Epithelial cell of proximal tubule (primary cell): ENCODE results near the gene RUNX1. TPM values are rescaled to one million over a fixed set of nuclear protein-coding genes. Genes with fewer than 3 reads are reported as not detected.
"Not testable (repeated sequence)": the region's sequence is repeated elsewhere in the genome, so short reads cannot be mapped to it uniquely, and the experiment has no call there.

Source experiments
- DNase-seq: peaks from one replicate; pipeline ENCODE4 v3.0.0-alpha.2; 2011; ENCODE audit warnings: low read depth
- H3K4me3 ChIP-seq: 2 replicates; pipeline ENCODE4 v1.5.1; 2011; ENCODE audit warnings: low read depth, mild to moderate bottlenecking, low read length
- total RNA-seq: library from RNA; depleted of rRNA; stranded (reverse); fragments of >200 nt; gene quantifications from 2 replicates; pipeline ENCODE4 v1.2.3, GENCODE V29; 2015
- TF ChIP-seq, protein P1 (sequence below): conservative IDR thresholded peaks from 2 replicates; pipeline ENCODE4 v1.5.1; 2012; ENCODE audit warnings: low read depth, mild to moderate bottlenecking, low read length

The RUNX1 gene
- total RNA-seq, 1 donor from 2014 or later: 11.3 TPM

DNA sequence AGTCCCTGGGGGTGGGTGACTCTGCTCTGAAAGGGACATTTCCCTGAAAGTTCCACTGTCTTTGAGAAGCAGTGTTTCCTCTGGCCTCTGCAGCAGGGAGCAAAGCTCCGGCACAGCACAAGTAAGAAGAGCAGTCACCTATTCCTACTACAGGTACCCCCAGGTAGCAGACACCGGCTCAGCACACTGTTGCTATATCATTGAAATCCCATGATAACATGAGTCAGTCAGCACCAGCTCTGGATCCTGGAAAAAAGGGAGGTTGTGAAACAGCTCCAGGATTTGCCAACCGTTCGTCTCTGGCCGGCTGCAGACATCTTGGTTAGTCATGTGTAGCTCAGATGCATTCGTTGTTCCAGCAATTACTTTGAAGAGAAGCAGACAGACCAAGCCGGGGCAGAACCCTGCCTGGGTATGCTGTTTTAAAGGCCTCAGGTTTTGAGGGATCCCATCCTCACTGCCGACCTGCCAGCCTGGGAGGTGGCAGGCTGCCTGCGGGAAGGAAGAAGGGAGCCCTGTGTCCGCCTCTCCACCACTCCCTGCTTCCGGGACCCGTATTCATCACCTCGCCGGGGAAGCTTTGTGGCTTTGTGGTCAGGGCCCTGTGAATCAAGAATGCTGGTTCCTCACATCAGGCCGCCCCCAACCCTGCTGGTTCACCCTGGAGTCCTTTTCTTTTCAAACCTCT is 241.1 kb downstream of the RUNX1 start:
- peak; percentile 94 for DNase-seq
- H3K4me3 ChIP-seq: peak overlapping the region; percentile 4

DNA sequence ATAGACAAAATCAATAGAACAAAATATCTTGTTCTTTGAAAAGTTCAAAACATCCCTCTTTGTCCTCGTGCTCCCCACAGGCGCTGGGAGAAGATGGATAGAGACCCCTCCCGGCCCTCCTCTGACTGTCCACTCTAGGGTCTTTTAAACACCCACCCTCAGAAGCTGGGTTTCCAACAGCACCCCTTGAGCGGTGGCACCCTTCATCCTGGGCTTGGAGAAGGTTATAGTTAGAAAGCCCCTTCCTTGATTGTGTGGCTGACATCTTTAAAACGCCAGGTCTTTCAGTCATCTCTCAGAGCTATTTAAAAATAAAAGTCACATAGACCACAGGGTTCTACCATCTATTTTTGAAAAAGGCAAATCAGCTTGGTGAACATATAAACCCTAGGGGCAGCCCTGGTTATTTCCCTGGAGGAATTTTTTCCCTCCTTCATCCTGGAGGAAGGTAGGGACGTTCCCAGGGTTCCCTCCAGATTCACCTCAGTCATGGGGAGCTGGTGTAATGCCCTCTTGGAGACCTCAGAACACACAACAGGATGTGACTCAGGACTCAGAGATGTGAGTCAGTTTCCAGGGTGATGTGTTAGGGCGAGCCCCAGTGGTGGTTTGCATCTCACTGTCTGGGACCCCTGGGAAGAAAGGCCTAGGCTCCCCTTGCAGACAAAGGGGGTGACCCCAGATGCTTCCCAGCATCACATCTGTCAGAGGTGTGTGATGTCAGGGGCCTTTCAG is 241.8 kb downstream of the RUNX1 start:
- peak overlapping the region; percentile 4 for H3K4me3 ChIP-seq
- TF ChIP-seq, protein P1, sequence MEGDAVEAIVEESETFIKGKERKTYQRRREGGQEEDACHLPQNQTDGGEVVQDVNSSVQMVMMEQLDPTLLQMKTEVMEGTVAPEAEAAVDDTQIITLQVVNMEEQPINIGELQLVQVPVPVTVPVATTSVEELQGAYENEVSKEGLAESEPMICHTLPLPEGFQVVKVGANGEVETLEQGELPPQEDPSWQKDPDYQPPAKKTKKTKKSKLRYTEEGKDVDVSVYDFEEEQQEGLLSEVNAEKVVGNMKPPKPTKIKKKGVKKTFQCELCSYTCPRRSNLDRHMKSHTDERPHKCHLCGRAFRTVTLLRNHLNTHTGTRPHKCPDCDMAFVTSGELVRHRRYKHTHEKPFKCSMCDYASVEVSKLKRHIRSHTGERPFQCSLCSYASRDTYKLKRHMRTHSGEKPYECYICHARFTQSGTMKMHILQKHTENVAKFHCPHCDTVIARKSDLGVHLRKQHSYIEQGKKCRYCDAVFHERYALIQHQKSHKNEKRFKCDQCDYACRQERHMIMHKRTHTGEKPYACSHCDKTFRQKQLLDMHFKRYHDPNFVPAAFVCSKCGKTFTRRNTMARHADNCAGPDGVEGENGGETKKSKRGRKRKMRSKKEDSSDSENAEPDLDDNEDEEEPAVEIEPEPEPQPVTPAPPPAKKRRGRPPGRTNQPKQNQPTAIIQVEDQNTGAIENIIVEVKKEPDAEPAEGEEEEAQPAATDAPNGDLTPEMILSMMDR: peak; percentile 9
- peak; percentile 98 for DNase-seq

More for the DNA sequence above, 241.1 kb downstream of the RUNX1 start:
- TF ChIP-seq, protein P1: no peak

DNA sequence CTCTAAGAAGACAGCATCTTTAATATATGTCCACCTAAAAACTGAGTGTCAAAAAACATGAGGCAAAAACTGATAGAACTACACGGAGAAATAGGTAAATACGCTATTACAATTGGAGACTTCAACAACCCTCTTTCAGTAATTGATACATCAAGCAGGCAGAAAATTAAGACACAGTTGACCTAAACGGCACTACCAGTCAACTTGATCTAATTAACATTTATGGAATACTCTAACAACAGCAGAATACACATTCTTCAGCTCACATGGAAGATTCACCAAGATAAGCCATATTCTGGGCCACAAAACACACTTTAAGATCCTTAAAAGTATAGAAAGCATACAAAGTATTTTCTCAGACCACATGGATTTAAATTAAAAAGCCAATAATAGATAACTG is 242.7 kb downstream of the RUNX1 start:
- H3K4me3 ChIP-seq: no peak overlapping the region
- DNase-seq: no peak
- TF ChIP-seq, protein P1: no peak

DNA sequence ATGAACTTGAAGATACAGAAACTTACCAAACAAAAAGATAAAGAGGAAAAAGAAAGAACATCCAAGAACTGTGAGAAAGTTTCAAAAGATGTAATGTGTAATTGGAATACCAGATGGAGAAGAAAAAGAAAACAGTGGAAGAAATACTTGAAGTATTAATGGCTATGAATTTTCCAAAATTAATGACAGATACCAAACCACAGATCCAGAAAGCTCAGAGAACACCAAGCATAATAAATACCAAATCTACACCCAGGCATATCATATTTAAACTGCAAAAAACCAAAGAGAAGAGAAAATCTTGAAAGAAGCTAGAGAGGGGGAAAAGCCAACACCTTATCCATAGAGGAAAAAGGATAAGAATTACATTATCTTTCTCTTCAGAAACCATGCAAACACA is 243.9 kb downstream of the RUNX1 start:
- TF ChIP-seq, protein P1: no peak
- H3K4me3 ChIP-seq: no peak overlapping the region
- no peak for DNase-seq

DNA sequence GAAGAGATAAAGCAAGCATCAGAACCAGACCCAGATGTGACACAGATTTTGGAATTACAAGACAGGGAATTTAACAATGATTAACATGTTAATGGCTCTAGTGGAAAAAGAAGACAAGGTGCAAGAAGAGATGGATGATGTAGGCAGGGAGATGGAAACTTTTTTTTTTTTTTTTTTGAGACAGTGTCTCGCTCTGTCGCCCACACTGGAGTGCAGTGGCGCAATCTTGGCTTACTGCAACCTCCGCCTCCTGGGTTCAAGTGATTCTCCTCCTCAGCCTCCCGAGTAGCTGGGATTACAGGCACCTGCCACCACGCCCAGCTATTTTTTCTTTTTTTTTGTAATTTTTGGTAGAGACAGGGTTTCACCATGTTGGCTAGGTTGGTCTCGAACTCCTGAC is 244.5 kb downstream of the RUNX1 start:
- H3K4me3 ChIP-seq, DNase-seq: not testable (repeated sequence)

DNA sequence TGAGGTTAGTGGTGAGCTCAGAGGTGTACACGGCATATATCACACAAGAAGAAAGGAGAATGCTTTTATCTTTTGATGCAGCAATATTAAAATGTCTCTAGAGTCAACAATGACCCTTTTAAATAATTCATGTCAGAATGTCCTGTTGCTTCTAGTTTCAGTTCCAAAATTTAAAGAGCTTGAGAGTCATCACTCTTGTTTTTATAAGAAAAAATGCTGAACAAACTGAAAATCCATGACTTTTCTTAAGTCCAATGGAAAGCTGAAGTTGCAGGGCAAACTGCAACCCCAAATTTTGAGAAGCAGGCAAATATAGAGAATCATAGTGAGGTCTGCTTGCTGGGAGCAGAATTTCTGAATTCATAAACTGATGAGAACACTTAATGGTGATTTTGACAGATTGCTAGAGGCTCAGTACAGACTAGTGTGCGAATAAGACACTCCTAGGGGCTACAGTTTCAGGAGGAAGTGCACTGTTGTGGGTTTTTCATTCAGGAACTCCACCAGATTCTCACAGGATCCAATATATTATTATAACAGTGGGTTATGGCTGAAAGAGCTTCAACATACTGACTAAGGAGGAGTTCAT is 245.2 kb downstream of the RUNX1 start:
- TF ChIP-seq, protein P1: no peak
- H3K4me3 ChIP-seq: no peak overlapping the region
- DNase-seq: no peak

DNA sequence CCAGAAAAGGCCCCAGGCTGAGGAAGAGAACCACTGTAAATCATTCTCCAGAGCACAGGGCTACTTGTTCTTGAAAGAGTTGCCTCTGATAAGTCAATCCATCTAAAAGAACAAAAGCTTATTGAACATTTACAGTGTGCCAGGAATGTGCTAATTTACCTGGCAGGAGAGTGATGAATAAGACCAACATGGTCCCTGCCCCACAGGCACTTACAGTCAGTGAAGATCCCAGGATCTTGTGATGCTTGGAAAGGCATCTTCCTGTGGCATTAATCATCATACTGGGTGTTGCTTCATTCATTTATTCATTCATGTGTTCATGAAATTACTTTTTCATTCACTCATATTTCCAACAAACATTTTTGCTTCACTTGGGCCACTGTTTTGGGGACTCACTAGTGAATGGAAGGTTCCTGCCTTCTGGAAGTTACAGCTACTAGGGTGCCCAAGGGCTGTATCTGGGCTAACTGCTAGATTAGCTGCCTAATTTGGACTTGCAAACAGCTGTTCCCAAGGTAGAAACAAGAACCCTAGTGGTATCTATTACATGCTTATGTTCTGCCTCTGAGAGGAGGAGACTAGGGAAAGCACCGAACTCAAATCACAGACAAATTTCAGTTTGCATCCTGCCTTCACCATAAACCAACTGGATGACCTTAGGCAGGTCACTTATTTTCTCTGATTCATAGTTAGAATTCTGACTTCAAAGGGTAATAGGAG is 246.8 kb downstream of the RUNX1 start:
- TF ChIP-seq, protein P1: no peak
- DNase-seq: no peak
- no peak overlapping the region for H3K4me3 ChIP-seq
